Skeletal muscle satellite cell (primary cell): ENCODE measurements around the gene HNRNPUL2.
A peak's percentile ranks its signal among the peaks of the same experiment; 100 is the strongest.
"Not testable (repeated sequence)": the region's sequence is repeated elsewhere in the genome, so short reads cannot be mapped to it uniquely, and the experiment has no call there.

Source experiments
- H3K27me3 ChIP-seq: 2 replicates; pipeline ENCODE4 v1.7.0; 2013; ENCODE audit warnings: low read length; ENCODE audit not compliant: control insufficient read depth, insufficient read depth
- H3K36me3 ChIP-seq: 2 replicates; pipeline ENCODE4 v1.7.0; 2013; ENCODE audit warnings: mild to moderate bottlenecking, control low read depth, low read length; ENCODE audit not compliant: insufficient read depth
- H3K4me1 ChIP-seq: 2 replicates; pipeline ENCODE4 v1.7.0; 2013; ENCODE audit warnings: low read length; ENCODE audit not compliant: control insufficient read depth, insufficient read depth
- H3K4me2 ChIP-seq: 2 replicates; pipeline ENCODE4 v1.7.0; 2013; ENCODE audit warnings: mild to moderate bottlenecking, low read length
- H3K4me3 ChIP-seq: 2 replicates; pipeline ENCODE4 v1.7.0; 2013; ENCODE audit warnings: low read length
- H3K9ac ChIP-seq: 2 replicates; pipeline ENCODE4 v1.7.0; 2013; ENCODE audit warnings: mild to moderate bottlenecking, low read depth, low read length, moderate library complexity
- H3K9me3 ChIP-seq: replicated peaks from 2 replicates; pipeline ENCODE4 v1.7.0; 2013; ENCODE audit warnings: mild to moderate bottlenecking, control low read depth, low read length

Gene HNRNPUL2

DNA sequence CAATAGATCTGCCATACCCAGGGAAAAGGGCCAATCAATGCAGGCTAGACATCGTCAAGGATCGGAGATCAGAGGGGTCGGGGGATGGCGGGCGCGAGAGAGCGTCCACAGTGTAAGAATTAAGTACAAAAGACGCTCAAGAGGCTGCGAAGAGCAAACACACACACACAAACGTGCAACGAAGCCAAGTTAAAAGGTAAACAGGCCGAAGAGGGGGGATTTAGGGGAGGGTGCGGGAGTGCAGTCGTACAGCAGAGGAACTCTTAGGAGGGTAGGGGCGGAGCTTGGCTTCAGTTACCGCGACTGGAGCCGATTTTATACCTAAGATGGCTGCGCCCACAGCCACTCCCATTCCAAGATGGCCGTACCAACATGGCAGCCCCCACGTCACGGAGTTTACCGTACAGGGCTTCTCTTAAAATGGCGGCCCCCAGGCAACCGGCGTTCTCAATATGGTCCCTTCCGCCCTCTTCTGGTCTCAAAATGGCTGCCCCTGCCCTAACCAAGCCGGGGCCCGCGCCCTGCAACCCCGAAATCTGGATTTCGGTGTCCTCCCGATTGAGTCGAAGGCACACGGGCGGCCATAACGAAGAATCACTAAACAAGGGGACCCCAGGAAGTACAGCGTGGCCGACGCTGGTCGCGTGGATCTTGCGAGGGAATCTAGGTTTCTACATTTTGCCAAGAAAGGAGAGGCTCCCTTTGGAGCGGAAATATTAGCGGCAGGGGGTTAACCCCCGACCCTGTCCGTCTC lies 17.8 kb downstream of the HNRNPUL2 start:
- H3K4me1 ChIP-seq: peaks cover 33% of the 10 kb centered on the region
- no peaks in the 10 kb centered on the region for H3K27me3 ChIP-seq
- H3K9ac ChIP-seq: peak overlapping the region; percentile 90
- no peaks in the 10 kb centered on the region for H3K9me3 ChIP-seq
- peak overlapping the region; percentile 69 for H3K4me3 ChIP-seq
- peak overlapping the region; percentile 87 for H3K4me2 ChIP-seq
- H3K36me3 ChIP-seq: peaks cover 39% of the 10 kb centered on the region

DNA sequence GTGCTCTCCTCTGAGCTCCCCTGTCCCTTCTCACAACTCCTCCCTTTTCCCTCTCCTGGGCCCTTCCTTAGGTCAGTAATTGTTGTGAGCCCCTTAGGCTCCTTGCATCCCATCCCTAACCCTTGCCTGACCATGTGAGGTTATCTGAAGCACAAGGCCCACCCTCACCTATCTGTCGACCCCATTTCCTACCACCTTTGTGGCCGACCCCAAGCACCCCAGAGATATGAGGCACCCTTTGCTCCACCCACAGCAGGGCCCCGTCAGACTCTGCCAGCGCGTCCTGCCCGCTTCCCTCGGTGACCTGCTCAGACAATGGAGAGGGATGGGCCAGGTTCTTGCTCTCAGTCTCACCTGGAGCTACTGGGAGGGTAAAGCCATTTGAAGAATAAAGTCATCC lies 18.5 kb downstream of the HNRNPUL2 start:
- H3K36me3 ChIP-seq: peaks cover 34% of the 10 kb centered on the region
- H3K9ac ChIP-seq: peak overlapping the region; percentile 90
- H3K9me3 ChIP-seq: no peaks in the 10 kb centered on the region
- H3K4me3 ChIP-seq: peak overlapping the region; percentile 69
- no peaks in the 10 kb centered on the region for H3K27me3 ChIP-seq
- H3K4me2 ChIP-seq: peak overlapping the region; percentile 87
- peaks cover 33% of the 10 kb centered on the region for H3K4me1 ChIP-seq

DNA sequence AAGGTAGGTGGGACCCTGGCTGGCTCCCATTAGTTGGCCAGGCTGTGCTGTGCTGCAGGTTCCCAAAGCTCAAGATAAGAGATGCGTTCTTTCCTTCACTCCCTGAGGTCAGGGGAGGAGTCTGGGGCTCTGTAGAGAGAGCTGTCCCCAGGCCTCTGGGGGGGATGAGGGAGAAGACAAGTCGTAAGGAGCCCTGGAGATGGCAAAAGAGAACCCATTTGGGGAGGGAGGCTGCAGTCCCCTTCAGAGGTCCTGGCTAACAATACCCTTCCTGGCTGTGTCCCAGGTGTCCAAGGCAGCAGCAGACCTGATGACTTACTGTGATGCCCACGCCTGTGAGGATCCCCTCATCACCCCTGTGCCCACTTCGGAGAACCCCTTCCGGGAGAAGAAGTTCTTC lies 18.9 kb downstream of the HNRNPUL2 start:
- Histone ChIP-seq H3K4me3 (no peak overlapping the region), H3K36me3 (peaks cover 30% of the 10 kb centered on the region), H3K27me3 (no peaks in the 10 kb centered on the region), H3K9ac (peak overlapping the region; percentile 90), H3K4me1 (peaks cover 33% of the 10 kb centered on the region), H3K9me3 (no peaks in the 10 kb centered on the region), H3K4me2 (peak overlapping the region; percentile 87)

DNA sequence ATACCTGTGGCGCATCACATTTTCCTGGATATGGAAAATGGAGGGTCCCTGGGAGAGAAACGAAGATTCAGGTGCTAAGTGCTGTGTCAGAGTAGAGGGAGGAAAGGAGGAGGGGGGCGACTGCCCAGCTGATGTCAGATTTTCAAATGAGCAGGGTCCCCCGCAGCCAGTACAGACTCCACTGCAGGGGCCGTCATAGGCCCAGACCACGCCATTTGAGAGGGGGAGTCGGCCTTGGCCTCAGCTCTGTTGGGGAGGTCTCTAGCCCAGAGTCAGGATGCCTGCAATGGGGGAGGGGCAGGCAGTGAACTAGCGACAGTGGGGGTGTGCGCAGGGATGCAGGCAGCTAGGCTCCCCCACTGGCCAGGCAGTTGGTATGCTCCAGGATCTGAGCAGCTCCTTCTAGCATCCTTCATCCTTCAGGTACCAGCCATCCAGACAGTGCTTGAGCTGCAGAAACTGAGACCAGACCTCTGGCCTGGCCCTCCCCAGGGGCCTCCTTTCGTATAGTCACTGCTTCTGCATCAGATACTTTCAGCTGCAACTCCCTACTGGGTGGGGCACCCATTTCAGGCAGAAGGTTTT lies 19.9 kb downstream of the HNRNPUL2 start, which contains the start of the genes BSCL2 and GNG3:
BSCL2 (minus strand) TSS at position 148 of the 585 bp plus-strand sequence. CDS start 229 bp downstream, outside the sequence.
GNG3 (plus strand) TSS at position 400 of the 585 bp plus-strand sequence. CDS start 620 bp downstream, outside the sequence.
- no peaks in the 10 kb centered on the region for H3K9me3 ChIP-seq
- peak within 1 kb of the TSS; percentile 90 for H3K9ac ChIP-seq
- peaks cover 33% of the 10 kb centered on the region for H3K4me1 ChIP-seq
- peak within 1 kb of the TSS; percentile 91 for H3K4me2 ChIP-seq
- H3K27me3 ChIP-seq: no peaks in the 10 kb centered on the region
- H3K36me3 ChIP-seq: peaks cover 20% of the 10 kb centered on the region
- peak within 1 kb of the TSS; percentile 70 for H3K4me3 ChIP-seq

DNA sequence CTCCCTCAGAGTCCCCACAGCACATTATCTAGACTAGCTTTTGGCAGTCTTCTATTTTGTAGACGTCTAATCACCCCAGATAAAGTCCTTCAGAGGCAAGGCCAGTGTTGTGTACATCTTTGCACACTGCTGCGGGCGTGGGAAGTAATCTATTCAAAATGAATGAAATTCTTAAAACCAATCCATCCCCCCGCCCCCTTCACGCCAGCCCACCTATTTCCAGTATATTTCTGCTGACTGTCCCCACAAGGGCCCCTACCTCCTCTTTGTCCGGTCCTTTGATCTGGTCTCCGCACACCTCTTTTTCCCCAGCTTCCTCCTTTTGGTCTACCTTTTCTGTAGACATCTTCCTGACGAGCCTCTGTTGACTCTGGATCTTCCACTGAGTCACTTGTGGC lies 20.4 kb downstream of the HNRNPUL2 start:
- Histone ChIP-seq H3K9me3 (no peaks in the 10 kb centered on the region), H3K9ac (no peak overlapping the region), H3K4me1 (peaks cover 33% of the 10 kb centered on the region), H3K27me3 (no peaks in the 10 kb centered on the region), H3K4me2 (peak overlapping the region; percentile 91), H3K4me3 (peak overlapping the region; percentile 70), H3K36me3 (peaks cover 16% of the 10 kb centered on the region)

DNA sequence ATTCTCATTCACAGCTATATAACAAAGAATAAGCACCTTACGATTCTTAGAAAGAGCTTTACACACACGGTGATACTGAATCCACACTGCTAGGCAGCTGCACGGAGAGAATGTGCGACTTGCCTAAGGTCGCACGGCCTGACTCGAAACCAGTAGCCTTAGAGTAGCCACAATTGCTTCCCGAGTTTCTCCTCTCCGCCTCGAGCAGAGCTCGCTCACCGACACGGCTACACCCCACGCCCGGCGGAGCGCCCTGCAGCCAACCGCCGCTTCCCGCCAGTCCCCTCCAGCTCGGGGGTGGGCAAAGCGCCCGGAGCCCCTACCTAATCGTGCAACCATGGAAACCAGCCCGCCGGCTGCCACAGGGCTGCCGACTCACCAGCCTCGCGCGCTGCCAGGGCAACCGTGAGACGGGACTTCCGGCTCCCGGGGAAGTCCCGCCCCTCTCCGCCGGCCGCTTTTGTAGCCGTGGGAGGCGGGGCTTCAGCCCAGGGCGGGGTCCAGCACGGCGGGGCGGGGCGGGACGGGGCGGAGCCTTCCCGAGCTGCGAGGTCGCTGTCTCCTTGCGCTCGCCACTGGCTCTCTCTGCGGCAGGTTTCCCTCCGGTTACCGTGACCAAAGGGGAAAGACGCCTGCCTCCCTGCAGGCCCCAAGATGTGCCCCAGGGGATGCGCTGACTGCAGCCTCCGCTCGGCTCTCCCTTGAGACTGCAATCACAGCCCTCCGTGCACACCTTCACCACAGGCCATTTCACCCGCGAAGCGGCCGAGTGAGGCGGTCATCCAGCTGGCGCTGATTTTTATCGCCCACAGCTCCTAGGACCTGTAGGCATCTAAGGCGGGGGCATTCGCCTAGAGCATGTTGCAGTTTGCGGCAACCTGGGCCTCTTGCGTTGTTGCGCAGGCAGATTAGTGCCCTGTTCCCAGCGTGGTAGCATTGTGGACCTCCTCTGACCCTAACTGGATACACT lies 21.1 kb downstream of the HNRNPUL2 start:
- H3K36me3 ChIP-seq: peaks cover 13% of the 10 kb centered on the region
- peak overlapping the region; percentile 91 for H3K4me2 ChIP-seq
- H3K27me3 ChIP-seq: no peaks in the 10 kb centered on the region
- H3K9ac ChIP-seq: peak overlapping the region; percentile 78
- H3K4me1 ChIP-seq: peaks cover 33% of the 10 kb centered on the region
- H3K9me3 ChIP-seq: no peaks in the 10 kb centered on the region
- H3K4me3 ChIP-seq: peak overlapping the region; percentile 92

DNA sequence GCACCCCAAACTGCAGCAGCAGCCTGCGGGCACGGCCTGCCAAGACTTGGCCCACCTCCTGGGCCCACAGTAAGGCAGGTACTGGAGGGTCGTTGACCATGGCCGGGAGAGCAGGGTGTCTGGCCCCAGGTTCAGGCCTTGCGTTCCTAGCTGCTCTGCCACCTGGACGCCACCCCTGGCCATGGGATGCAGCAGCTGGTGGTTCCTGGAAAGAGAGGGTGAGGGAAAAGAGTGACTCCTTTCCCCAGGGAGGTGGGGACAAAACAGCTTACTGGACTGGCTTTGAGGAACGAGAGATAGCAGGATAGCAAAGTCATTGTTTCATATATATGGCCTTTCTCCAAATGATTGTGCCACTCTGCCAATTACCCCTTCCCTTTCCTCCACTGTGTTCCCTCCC lies 21.8 kb downstream of the HNRNPUL2 start:
- peak overlapping the region; percentile 78 for H3K9ac ChIP-seq
- H3K27me3 ChIP-seq: no peaks in the 10 kb centered on the region
- peak overlapping the region; percentile 87 for H3K4me2 ChIP-seq
- H3K4me3 ChIP-seq: peak overlapping the region; percentile 92
- H3K36me3 ChIP-seq: peaks cover 11% of the 10 kb centered on the region
- no peaks in the 10 kb centered on the region for H3K9me3 ChIP-seq
- H3K4me1 ChIP-seq: peaks cover 32% of the 10 kb centered on the region

DNA sequence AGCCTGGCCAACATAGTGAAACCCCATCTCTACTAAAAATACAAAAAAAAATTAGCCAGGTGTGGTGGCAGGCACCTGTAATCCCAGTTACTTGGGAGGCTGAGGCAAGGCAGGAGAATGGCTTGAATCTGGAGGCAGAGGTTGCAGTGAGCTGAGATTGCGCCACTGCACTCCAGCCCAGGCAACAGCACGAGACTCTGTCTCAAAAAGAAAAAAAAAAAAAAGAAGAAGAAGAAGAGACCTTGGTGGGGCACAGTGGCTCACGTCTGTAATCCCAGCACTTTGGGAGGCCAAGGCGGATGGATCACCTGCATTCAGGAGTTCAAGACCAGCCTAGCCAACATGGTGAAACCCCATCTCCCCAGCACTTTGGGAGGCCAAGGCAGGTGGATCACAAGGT lies 23.3 kb downstream of the HNRNPUL2 start:
- not testable (repeated sequence) for H3K4me3 ChIP-seq, H3K9ac ChIP-seq, H3K36me3 ChIP-seq, H3K9me3 ChIP-seq, H3K27me3 ChIP-seq, H3K4me2 ChIP-seq
- peaks cover 20% of the 10 kb centered on the region for H3K4me1 ChIP-seq

DNA sequence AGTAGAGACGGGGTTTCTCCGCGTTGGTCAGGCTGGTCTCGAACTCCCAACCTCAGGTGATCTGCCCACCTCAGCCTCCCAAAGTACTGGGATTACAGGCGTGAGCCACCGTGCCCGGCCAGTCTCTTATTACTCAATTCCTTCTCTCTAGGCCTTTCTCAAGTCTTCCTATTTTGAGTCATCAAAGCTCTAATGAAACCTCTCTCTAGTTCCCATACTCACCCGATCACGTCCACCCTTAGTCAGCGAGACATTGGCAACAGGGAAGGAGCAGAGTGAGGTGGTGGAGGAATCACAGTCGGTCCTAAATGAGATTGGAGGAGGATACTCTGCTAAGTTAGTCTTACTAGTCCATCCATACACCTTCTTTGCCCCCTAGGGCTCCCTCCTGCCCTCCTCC lies 25.0 kb downstream of the HNRNPUL2 start:
- no peak overlapping the region for H3K4me2 ChIP-seq
- no peak overlapping the region for H3K9ac ChIP-seq
- peaks cover 14% of the 10 kb centered on the region for H3K4me1 ChIP-seq
- peaks cover 10% of the 10 kb centered on the region for H3K36me3 ChIP-seq
- H3K4me3 ChIP-seq: no peak overlapping the region
- no peaks in the 10 kb centered on the region for H3K9me3 ChIP-seq
- H3K27me3 ChIP-seq: no peaks in the 10 kb centered on the region

DNA sequence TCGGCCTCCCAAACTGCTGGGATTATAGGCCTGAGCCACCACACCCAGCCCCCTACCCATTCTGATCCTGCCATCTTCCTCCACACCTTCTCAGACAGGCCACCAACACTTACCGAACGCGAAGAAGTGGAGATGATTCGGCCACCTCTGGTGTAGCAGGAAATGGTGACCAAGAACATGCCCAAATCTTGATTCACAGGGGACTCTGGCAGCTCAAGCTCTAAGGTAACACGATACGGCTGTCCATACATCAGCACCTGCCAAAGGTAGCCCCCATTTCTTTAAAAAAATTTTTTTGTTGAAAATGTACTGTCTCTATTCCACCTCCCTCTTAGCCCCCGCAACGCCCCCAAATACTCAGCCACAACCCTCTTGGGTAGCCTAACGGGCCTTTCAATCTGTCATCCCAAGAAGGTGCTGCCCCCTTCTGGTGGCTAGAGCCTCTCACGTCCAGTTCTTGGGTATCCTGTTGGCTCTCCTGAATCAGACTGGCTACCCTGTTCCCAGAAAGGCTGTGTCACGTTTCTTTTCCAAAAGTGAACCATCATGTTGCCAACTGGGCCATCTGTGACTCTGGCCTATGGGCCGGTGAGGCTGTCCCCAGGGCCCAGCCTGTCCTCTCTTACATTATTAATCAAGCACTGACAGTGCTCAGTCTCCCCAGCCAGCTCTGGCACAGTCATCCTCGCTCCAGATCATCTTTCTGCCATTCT lies 32.6 kb downstream of the HNRNPUL2 start:
- Histone ChIP-seq H3K4me2 (no peak overlapping the region), H3K9me3 (no peaks in the 10 kb centered on the region), H3K9ac (peak overlapping the region; percentile 22), H3K4me1 (peaks cover 9% of the 10 kb centered on the region), H3K4me3 (no peak overlapping the region), H3K36me3 (peaks cover 32% of the 10 kb centered on the region), H3K27me3 (no peaks in the 10 kb centered on the region)
